C4-2B (cell line): ENCODE data around the gene PRRT4.

Experiments used
- CTCF ChIP-seq: fragments of 450-650 bp; conservative IDR thresholded peaks from 2 replicates; pipeline ENCODE4 v1.5.1; 2017; ENCODE audit warnings: mild to moderate bottlenecking
- ZFX ChIP-seq: fragments of 450-650 bp; IDR thresholded peaks from 2 replicates; pipeline ENCODE4 v1.6.1; 2017

- TF ChIP-seq CTCF = no peak; the same call in 1 of the 2 replicates
- no peak for TF ChIP-seq ZFX
Observed at GRCh38 chr7:128404886-128405470, 43.5 kb upstream of the PRRT4 start.
